ENCODE results near the gene CARD18. TPM values are rescaled to one million over a fixed set of nuclear protein-coding genes. Genes with fewer than 3 reads are reported as not detected.
"Not testable (repeated sequence)": the region's sequence is repeated elsewhere in the genome, so short reads cannot be mapped to it uniquely, and the experiment has no call there.

The CARD18 gene
- total RNA-seq, 1 donor, result not detected

- H3K4me2 ChIP-seq (ENCODE audit: insufficient read depth, low read length), result peak overlapping the region; percentile 60
- no peaks in the 10 kb centered on the region for H3K4me1 ChIP-seq (ENCODE audit: insufficient read depth, low read length)
- no peaks in the 10 kb centered on the region for H3K36me3 ChIP-seq (ENCODE audit: insufficient read depth, low read length)
- peak overlapping the region; percentile 84 for H2AFZ ChIP-seq (ENCODE audit: low read length)
- TF ChIP-seq CTCF (IDR thresholded peaks at IDR 0.05; ENCODE audit: extremely low read depth, low read depth, low read length), result no peak
- no peak overlapping the region for H3K27ac ChIP-seq (ENCODE audit: low read depth, low read length)
- no peaks in the 10 kb centered on the region for H4K20me1 ChIP-seq (ENCODE audit: insufficient read depth, low read length)
- H3K4me3 ChIP-seq (ENCODE audit: insufficient read depth, low read length), result no peak overlapping the region
- no peaks in the 10 kb centered on the region for H3K9me3 ChIP-seq (ENCODE audit: low read depth, low read length)
- no peaks in the 10 kb centered on the region for H3K27me3 ChIP-seq (ENCODE audit: insufficient read depth, low read length)
- no peak for DNase-seq (ENCODE audit: insufficient read length, low spot score, missing footprints)
- no peaks in the 10 kb centered on the region for H3K79me2 ChIP-seq (ENCODE audit: insufficient read depth, low read length)
Observed at GRCh38 chr11:105110688-105111030, 28.9 kb downstream of the CARD18 start.

- Histone ChIP-seq H3K9me3 (ENCODE audit: low read depth, low read length) (no peaks in the 10 kb centered on the region), H2AFZ (ENCODE audit: low read length) (peak overlapping the region; percentile 84), H3K79me2 (ENCODE audit: insufficient read depth, low read length) (no peaks in the 10 kb centered on the region), H3K4me3 (ENCODE audit: insufficient read depth, low read length) (peak overlapping the region; percentile 45), H3K36me3 (ENCODE audit: insufficient read depth, low read length) (no peaks in the 10 kb centered on the region), H3K4me2 (ENCODE audit: insufficient read depth, low read length) (peak overlapping the region; percentile 60), H3K27me3 (ENCODE audit: insufficient read depth, low read length) (no peaks in the 10 kb centered on the region), H3K27ac (ENCODE audit: low read depth, low read length) (no peak overlapping the region), H3K4me1 (ENCODE audit: insufficient read depth, low read length) (no peaks in the 10 kb centered on the region), H4K20me1 (ENCODE audit: insufficient read depth, low read length) (no peaks in the 10 kb centered on the region)
- no peak for DNase-seq (ENCODE audit: insufficient read length, low spot score, missing footprints)
- TF ChIP-seq CTCF (IDR thresholded peaks at IDR 0.05; ENCODE audit: extremely low read depth, low read depth, low read length), result no peak
Observed at GRCh38 chr11:105109855-105110687, 29.5 kb downstream of the CARD18 start.

GRCh38 chr11:105109321-105109720, 30.2 kb downstream of the CARD18 start:
- H3K4me1 ChIP-seq (ENCODE audit: insufficient read depth, low read length), result no peaks in the 10 kb centered on the region
- DNase-seq (ENCODE audit: insufficient read length, low spot score, missing footprints), result no peak
- H4K20me1 ChIP-seq (ENCODE audit: insufficient read depth, low read length), result no peaks in the 10 kb centered on the region
- H3K79me2 ChIP-seq (ENCODE audit: insufficient read depth, low read length), result no peaks in the 10 kb centered on the region
- H2AFZ ChIP-seq (ENCODE audit: low read length), result no peak overlapping the region
- H3K4me3 ChIP-seq (ENCODE audit: insufficient read depth, low read length), result no peak overlapping the region
- H3K4me2 ChIP-seq (ENCODE audit: insufficient read depth, low read length), result no peak overlapping the region
- no peak overlapping the region for H3K27ac ChIP-seq (ENCODE audit: low read depth, low read length)
- no peak for TF ChIP-seq CTCF (IDR thresholded peaks at IDR 0.05; ENCODE audit: extremely low read depth, low read depth, low read length)
- H3K36me3 ChIP-seq (ENCODE audit: insufficient read depth, low read length), result no peaks in the 10 kb centered on the region
- no peaks in the 10 kb centered on the region for H3K9me3 ChIP-seq (ENCODE audit: low read depth, low read length)
- H3K27me3 ChIP-seq (ENCODE audit: insufficient read depth, low read length), result no peaks in the 10 kb centered on the region

- no peaks in the 10 kb centered on the region for H3K9me3 ChIP-seq (ENCODE audit: low read depth, low read length)
- no peaks in the 10 kb centered on the region for H4K20me1 ChIP-seq (ENCODE audit: insufficient read depth, low read length)
- no peaks in the 10 kb centered on the region for H3K4me1 ChIP-seq (ENCODE audit: insufficient read depth, low read length)
- no peak for DNase-seq (ENCODE audit: insufficient read length, low spot score, missing footprints)
- no peaks in the 10 kb centered on the region for H3K36me3 ChIP-seq (ENCODE audit: insufficient read depth, low read length)
- no peak overlapping the region for H3K4me2 ChIP-seq (ENCODE audit: insufficient read depth, low read length)
- no peak overlapping the region for H2AFZ ChIP-seq (ENCODE audit: low read length)
- no peaks in the 10 kb centered on the region for H3K79me2 ChIP-seq (ENCODE audit: insufficient read depth, low read length)
- no peaks in the 10 kb centered on the region for H3K27me3 ChIP-seq (ENCODE audit: insufficient read depth, low read length)
- no peak overlapping the region for H3K4me3 ChIP-seq (ENCODE audit: insufficient read depth, low read length)
- no peak for TF ChIP-seq CTCF (IDR thresholded peaks at IDR 0.05; ENCODE audit: extremely low read depth, low read depth, low read length)
- H3K27ac ChIP-seq (ENCODE audit: low read depth, low read length), result no peak overlapping the region
Observed at GRCh38 chr11:105108247-105108646, 31.3 kb downstream of the CARD18 start.

GRCh38 chr11:105107226-105107825, 32.2 kb downstream of the CARD18 start:
- H3K36me3 ChIP-seq (ENCODE audit: insufficient read depth, low read length); H3K4me2 ChIP-seq (ENCODE audit: insufficient read depth, low read length): not testable (repeated sequence)

More at GRCh38 chr11:105107226-105107825, 32.2 kb downstream of the CARD18 start:
- not testable (repeated sequence) for H3K4me3 ChIP-seq (ENCODE audit: insufficient read depth, low read length); DNase-seq (ENCODE audit: insufficient read length, low spot score, missing footprints); H3K79me2 ChIP-seq (ENCODE audit: insufficient read depth, low read length); H2AFZ ChIP-seq (ENCODE audit: low read length); H4K20me1 ChIP-seq (ENCODE audit: insufficient read depth, low read length); H3K27me3 ChIP-seq (ENCODE audit: insufficient read depth, low read length); H3K9me3 ChIP-seq (ENCODE audit: low read depth, low read length); H3K4me1 ChIP-seq (ENCODE audit: insufficient read depth, low read length); H3K27ac ChIP-seq (ENCODE audit: low read depth, low read length)

Data from osteoblast (primary cell).